Fibroblast of lung (primary cell): Measurements from ENCODE around the gene AP1G2. TPM values are rescaled to one million over a fixed set of nuclear protein-coding genes. Genes with fewer than 3 reads are reported as not detected.

Experiments used
- DNase-seq, 2 donors: peaks; one replicate each; pipeline versions ENCODE4 v3.0.0 to v3.0.0-alpha.2; 2010; ENCODE audit warnings: low read depth in 2 of 2
- H2AFZ ChIP-seq: 2 replicates; pipeline ENCODE4 v1.5.1; 2012; ENCODE audit warnings: low read length, control low read depth, inconsistent platforms
- H3K27ac ChIP-seq: 2 replicates; pipeline ENCODE4 v1.5.1; 2011; ENCODE audit warnings: low read length, control low read depth; ENCODE audit not compliant: insufficient read depth
- H3K27me3 ChIP-seq: 2 replicates; pipeline ENCODE4 v1.5.1; 2011; ENCODE audit warnings: mild to moderate bottlenecking, low read length; ENCODE audit not compliant: control insufficient read depth, insufficient read depth
- H3K36me3 ChIP-seq: 2 replicates; pipeline ENCODE4 v1.5.1; 2011; ENCODE audit warnings: low read length; ENCODE audit not compliant: control insufficient read depth, insufficient read depth
- H3K4me1 ChIP-seq: 2 replicates; pipeline ENCODE4 v1.5.1; 2011; ENCODE audit warnings: low read length; ENCODE audit not compliant: control insufficient read depth, insufficient read depth; ENCODE audit errors: extremely low read depth
- H3K4me2 ChIP-seq: 2 replicates; pipeline ENCODE4 v1.5.1; 2011; ENCODE audit warnings: low read length, control low read depth; ENCODE audit not compliant: insufficient read depth; ENCODE audit errors: extremely low read depth
- H3K4me3 ChIP-seq, 4 experiments: fragments of 200-600 bp in 1 of 4; sonication (generic) in 1 of 4; replicated peaks in 1 of 4; 2 replicates each; pipeline ENCODE4 v1.5.1; 2011 to 2016; ENCODE audit warnings: low read length in 4 of 4, low read depth in 3 of 4, mild to moderate bottlenecking in 3 of 4, control low read depth in 2 of 4, inconsistent platforms in 1 of 4, mixed read lengths in 1 of 4; ENCODE audit not compliant: insufficient read depth in 1 of 4; ENCODE audit errors: control extremely low read depth in 1 of 4
- H3K79me2 ChIP-seq: 2 replicates; pipeline ENCODE4 v1.5.1; 2012; ENCODE audit warnings: mild to moderate bottlenecking, low read length, inconsistent platforms; ENCODE audit not compliant: control insufficient read depth, insufficient read depth
- H3K9ac ChIP-seq: 2 replicates; pipeline ENCODE4 v1.5.1; 2011; ENCODE audit warnings: mild to moderate bottlenecking, low read length, control low read depth; ENCODE audit not compliant: insufficient read depth
- H3K9me3 ChIP-seq: 2 replicates; pipeline ENCODE4 v1.5.1; 2012; ENCODE audit warnings: low read depth, low read length; ENCODE audit not compliant: control insufficient read depth, insufficient read depth
- H4K20me1 ChIP-seq: 2 replicates; pipeline ENCODE4 v1.5.1; 2011; ENCODE audit warnings: low read length; ENCODE audit not compliant: control insufficient read depth, insufficient read depth; ENCODE audit errors: extremely low read depth
- CTCF ChIP-seq, 2 donors: IDR thresholded peaks in 1 of 2; conservative IDR thresholded peaks in 1 of 2; 1 replicate in 1 of 2; 2 replicates in 1 of 2; pipeline ENCODE4 v1.5.1; 2011 to 2012; ENCODE audit warnings: low read length in 2 of 2, control low read depth in 1 of 2, inconsistent platforms in 1 of 2, low read depth in 1 of 2, mild to moderate bottlenecking in 1 of 2
- EZH2 ChIP-seq: IDR thresholded peaks from 2 replicates; pipeline ENCODE4 v1.5.1; 2012; ENCODE audit warnings: low read length, control low read depth, mild to moderate bottlenecking; ENCODE audit errors: missing control alignments
- polyA plus RNA-seq, 2 donors: library from polyadenylated mRNA; depleted of rRNA in 1 of 2; stranded (reverse) in 1 of 2; unstranded in 1 of 2; fragments of >200 nt; gene quantifications; 2 replicates each; pipeline ENCODE4 v1.2.1, GENCODE V29; 2011 to 2012; ENCODE audit warnings: missing spikeins in 1 of 2
- total RNA-seq: library from RNA; depleted of rRNA; stranded (reverse); fragments of >200 nt; gene quantifications from 2 replicates; pipeline ENCODE4 v1.2.1, GENCODE V29; 2014

AP1G2 gene
- total and polyA plus RNA-seq, 2 donors (not counting 1 experiment from before 2014, with no cell fraction given): 7.9 to 9.2 TPM

- no peaks in the 10 kb centered on the region for H4K20me1 ChIP-seq
- H3K4me2 ChIP-seq: no peak overlapping the region
- no peaks in the 10 kb centered on the region for H3K36me3 ChIP-seq
- no peaks in the 10 kb centered on the region for H3K79me2 ChIP-seq
- peaks cover 14% of the 10 kb centered on the region for H3K27me3 ChIP-seq
- TF ChIP-seq EZH2 (no peak), CTCF (conservative IDR thresholded peaks at IDR 0.05 in 1 of 2, IDR thresholded peaks at IDR 0.05 in 1 of 2; ENCODE audit: low read depth in 1 of 2, low read length in 2 of 2) (no peak)
- no peak overlapping the region for H2AFZ ChIP-seq
- H3K27ac ChIP-seq: no peak overlapping the region
- H3K4me1 ChIP-seq: no peaks in the 10 kb centered on the region
- H3K4me3 ChIP-seq: no peak overlapping the region
- no peak overlapping the region for H3K9ac ChIP-seq
- DNase-seq: no peak
- no peaks in the 10 kb centered on the region for H3K9me3 ChIP-seq
Measured at GRCh38 chr14:23546450-23547035, 21.0 kb downstream of the AP1G2 start.

- H3K4me3 ChIP-seq: no peak overlapping the region
- H3K27ac ChIP-seq: no peak overlapping the region
- H3K27me3 ChIP-seq: peaks cover 14% of the 10 kb centered on the region
- H3K4me1 ChIP-seq: no peaks in the 10 kb centered on the region
- H3K36me3 ChIP-seq: no peaks in the 10 kb centered on the region
- no peak overlapping the region for H3K9ac ChIP-seq
- no peak for DNase-seq
- no peak overlapping the region for H2AFZ ChIP-seq
- TF ChIP-seq CTCF (conservative IDR thresholded peaks at IDR 0.05 in 1 of 2, IDR thresholded peaks at IDR 0.05 in 1 of 2; ENCODE audit: low read depth in 1 of 2, low read length in 2 of 2) (no peak), EZH2 (no peak)
- H3K9me3 ChIP-seq: no peaks in the 10 kb centered on the region
- H3K79me2 ChIP-seq: no peaks in the 10 kb centered on the region
- no peaks in the 10 kb centered on the region for H4K20me1 ChIP-seq
- H3K4me2 ChIP-seq: no peak overlapping the region
Measured at GRCh38 chr14:23545740-23546365, 21.7 kb downstream of the AP1G2 start.

GRCh38 chr14:23544511-23545447 lies 22.8 kb downstream of the AP1G2 start:
- no peaks in the 10 kb centered on the region for H3K79me2 ChIP-seq
- H3K4me3 ChIP-seq: no peak overlapping the region
- TF ChIP-seq EZH2 (no peak), CTCF (conservative IDR thresholded peaks at IDR 0.05 in 1 of 2, IDR thresholded peaks at IDR 0.05 in 1 of 2; ENCODE audit: low read depth in 1 of 2, low read length in 2 of 2) (no peak)
- H3K9ac ChIP-seq: no peak overlapping the region
- H4K20me1 ChIP-seq: no peaks in the 10 kb centered on the region
- no peaks in the 10 kb centered on the region for H3K4me1 ChIP-seq
- H3K27me3 ChIP-seq: peaks cover 6% of the 10 kb centered on the region
- H3K36me3 ChIP-seq: no peaks in the 10 kb centered on the region
- H3K4me2 ChIP-seq: no peak overlapping the region
- H3K27ac ChIP-seq: no peak overlapping the region
- no peak for DNase-seq
- H3K9me3 ChIP-seq: no peaks in the 10 kb centered on the region
- H2AFZ ChIP-seq: no peak overlapping the region
